ENCODE results near the gene PRKG1. TPM values are rescaled to one million over a fixed set of nuclear protein-coding genes. Genes with fewer than 3 reads are reported as not detected.
A peak's percentile ranks its signal among the peaks of the same experiment; 100 is the strongest.

Gene PRKG1
- total RNA-seq, 1 donor from 2014 or later = 50.2 TPM

GRCh38 chr10:51624013-51624412 lies 549.7 kb downstream of the PRKG1 start:
- no peak for TF ChIP-seq CTCF (IDR thresholded peaks at IDR 0.05)
- DNase-seq (ENCODE audit: low spot score in 2 of 2) = no peak
- peak overlapping the region in 1 of 2 donors; percentile 22 for H3K27ac ChIP-seq

GRCh38 chr10:51629934-51630639 lies 555.8 kb downstream of the PRKG1 start:
- intact Hi-C loops (cut with DNase I) = no loop called here
- no peak for TF ChIP-seq CTCF (IDR thresholded peaks at IDR 0.05)
- Histone ChIP-seq H3K36me3 (no peaks in the 10 kb centered on the region), H3K27ac (peak overlapping the region in 1 of 2 donors; percentile 5), H3K27me3 (no peaks in the 10 kb centered on the region), H3K9me3 (no peaks in the 10 kb centered on the region), H3K4me1 (peaks cover 0 to 8% of the 10 kb centered on the region in 2 donors), H3K4me3 (no peak overlapping the region)
- DNase-seq (ENCODE audit: low spot score in 2 of 2) = peak in 1 of 2 donors; percentile 78

More at GRCh38 chr10:51624013-51624412, 549.7 kb downstream of the PRKG1 start:
- H3K4me3 ChIP-seq = no peak overlapping the region
- H3K36me3 ChIP-seq = no peaks in the 10 kb centered on the region
- no peaks in the 10 kb centered on the region for H3K9me3 ChIP-seq
- intact Hi-C loops (cut with DNase I) = no loop called here
- peaks cover 0 to 2% of the 10 kb centered on the region in 2 donors for H3K4me1 ChIP-seq
- no peaks in the 10 kb centered on the region for H3K27me3 ChIP-seq

DNA sequence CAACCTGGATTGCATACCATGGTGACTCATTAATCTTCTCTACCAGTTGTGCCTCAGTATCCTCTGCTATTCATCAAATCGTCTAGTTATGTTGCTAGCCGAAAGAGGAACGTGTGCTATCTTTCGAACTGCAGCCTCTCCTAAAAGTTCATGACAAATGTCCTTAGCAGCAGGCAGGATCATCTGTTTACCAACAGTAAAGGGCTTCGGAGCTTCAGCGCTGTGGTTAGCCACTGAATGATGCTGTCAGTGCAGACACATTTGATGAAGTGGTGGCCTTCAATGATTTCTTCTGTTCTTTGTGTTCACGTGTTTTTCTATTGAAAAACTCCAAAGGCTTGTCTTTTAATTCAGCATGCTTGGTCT lies 556.3 kb downstream of the PRKG1 start:
- TF ChIP-seq CTCF (IDR thresholded peaks at IDR 0.05) = no peak
- Histone ChIP-seq H3K4me1 (peaks cover 0 to 8% of the 10 kb centered on the region in 2 donors), H3K27me3 (no peaks in the 10 kb centered on the region), H3K27ac (no peak overlapping the region), H3K9me3 (no peaks in the 10 kb centered on the region), H3K36me3 (no peaks in the 10 kb centered on the region), H3K4me3 (no peak overlapping the region)
- DNase-seq (ENCODE audit: low spot score in 2 of 2) = no peak
- intact Hi-C loops (cut with DNase I) = no loop called here

DNA sequence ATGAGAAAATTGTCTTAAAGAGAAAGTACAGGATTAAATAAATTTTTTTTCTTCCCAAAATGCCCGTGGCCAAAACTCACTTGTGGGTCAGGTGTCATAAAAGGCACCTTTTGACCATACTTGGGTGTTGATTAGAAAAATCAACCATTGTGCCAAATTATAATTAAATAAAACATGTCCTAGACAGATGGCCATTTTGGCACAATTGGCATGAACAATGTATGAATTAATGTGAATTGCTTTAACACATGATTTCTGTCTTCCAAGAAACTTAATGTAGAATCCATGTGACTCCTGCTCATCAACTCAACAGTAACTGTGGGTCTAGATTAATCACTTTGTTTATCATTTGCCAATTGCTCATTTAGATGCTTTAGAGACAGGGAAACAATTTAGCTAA lies 561.1 kb downstream of the PRKG1 start:
- no peak overlapping the region for H3K27ac ChIP-seq
- no peak for TF ChIP-seq CTCF (IDR thresholded peaks at IDR 0.05)
- DNase-seq (ENCODE audit: low spot score in 2 of 2) = no peak
- peaks cover 0 to 4% of the 10 kb centered on the region in 2 donors for H3K4me1 ChIP-seq
- no peaks in the 10 kb centered on the region for H3K9me3 ChIP-seq
- H3K36me3 ChIP-seq = no peaks in the 10 kb centered on the region
- H3K4me3 ChIP-seq = no peak overlapping the region
- intact Hi-C loops (cut with DNase I) = no loop called here
- no peaks in the 10 kb centered on the region for H3K27me3 ChIP-seq

- H3K27me3 ChIP-seq = no peaks in the 10 kb centered on the region
- no peak overlapping the region for H3K4me3 ChIP-seq
- peak overlapping the region in 1 of 2 donors; percentile 11 for H3K27ac ChIP-seq
- no peaks in the 10 kb centered on the region for H3K36me3 ChIP-seq
- intact Hi-C loops (cut with DNase I) = no loop called here
- H3K4me1 ChIP-seq = peaks cover 0 to 11% of the 10 kb centered on the region in 2 donors
- no peak for TF ChIP-seq CTCF (IDR thresholded peaks at IDR 0.05)
- no peak for DNase-seq (ENCODE audit: low spot score in 2 of 2)
- no peaks in the 10 kb centered on the region for H3K9me3 ChIP-seq
These were observed 563.9 kb downstream of the PRKG1 start for GRCh38 chr10:51638211-51638610.
